DOHH2 (cell line): ENCODE results near the gene COX19.

ENCODE experiments used
- EZH2phosphoT487 ChIP-seq: fragments of 200-600 bp; sonication (generic); IDR thresholded peaks from 2 replicates; pipeline ENCODE4 v1.6.1; 2017; ENCODE audit warnings: borderline replicate concordance, mild to moderate bottlenecking, antibody characterized with exemption, low read length, moderate library complexity, mixed read lengths
- TF ChIP-seq, protein P1 (sequence below): fragments of 200-600 bp; sonication (generic); IDR thresholded peaks from one replicate; pipeline ENCODE4 v1.5.1; 2014; ENCODE audit warnings: antibody characterized with exemption, mild to moderate bottlenecking, low read depth, low read length; ENCODE audit not compliant: poor library complexity, severe bottlenecking

DNA sequence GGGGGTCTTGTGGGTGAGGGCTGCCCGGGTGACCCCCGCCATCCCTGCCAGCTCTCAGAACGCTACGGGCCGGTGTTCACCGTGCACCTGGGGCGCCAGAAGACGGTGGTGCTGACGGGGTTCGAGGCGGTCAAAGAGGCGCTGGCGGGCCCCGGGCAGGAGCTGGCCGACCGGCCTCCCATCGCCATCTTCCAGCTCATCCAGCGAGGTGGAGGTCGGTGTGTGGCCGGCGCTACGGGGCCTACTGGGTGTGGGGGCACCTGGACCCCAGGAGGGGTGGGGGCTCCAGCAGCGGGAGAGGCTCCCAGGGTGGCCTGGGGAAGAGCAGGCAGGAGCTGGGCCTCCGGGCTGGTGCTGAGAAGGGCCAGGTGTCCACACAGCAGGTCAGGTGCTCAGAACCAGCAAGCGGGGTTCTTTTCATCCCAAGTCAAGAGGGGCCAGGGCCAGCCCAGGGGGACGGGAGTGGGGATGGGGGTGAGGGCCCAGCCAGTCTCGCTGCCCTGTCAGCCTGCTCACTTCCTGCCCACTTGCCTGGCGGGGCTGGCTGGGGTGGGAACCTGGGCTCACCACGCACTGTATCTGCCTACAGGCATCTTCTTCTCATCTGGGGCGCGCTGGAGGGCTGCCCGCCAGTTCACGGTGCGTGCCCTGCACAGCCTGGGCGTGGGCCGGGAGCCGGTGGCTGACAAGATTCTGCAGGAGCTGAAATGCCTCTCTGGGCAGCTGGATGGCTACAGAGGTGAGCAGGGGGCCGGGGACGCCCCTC lies 9.2 kb upstream of the COX19 start:
- TF ChIP-seq, protein P1, sequence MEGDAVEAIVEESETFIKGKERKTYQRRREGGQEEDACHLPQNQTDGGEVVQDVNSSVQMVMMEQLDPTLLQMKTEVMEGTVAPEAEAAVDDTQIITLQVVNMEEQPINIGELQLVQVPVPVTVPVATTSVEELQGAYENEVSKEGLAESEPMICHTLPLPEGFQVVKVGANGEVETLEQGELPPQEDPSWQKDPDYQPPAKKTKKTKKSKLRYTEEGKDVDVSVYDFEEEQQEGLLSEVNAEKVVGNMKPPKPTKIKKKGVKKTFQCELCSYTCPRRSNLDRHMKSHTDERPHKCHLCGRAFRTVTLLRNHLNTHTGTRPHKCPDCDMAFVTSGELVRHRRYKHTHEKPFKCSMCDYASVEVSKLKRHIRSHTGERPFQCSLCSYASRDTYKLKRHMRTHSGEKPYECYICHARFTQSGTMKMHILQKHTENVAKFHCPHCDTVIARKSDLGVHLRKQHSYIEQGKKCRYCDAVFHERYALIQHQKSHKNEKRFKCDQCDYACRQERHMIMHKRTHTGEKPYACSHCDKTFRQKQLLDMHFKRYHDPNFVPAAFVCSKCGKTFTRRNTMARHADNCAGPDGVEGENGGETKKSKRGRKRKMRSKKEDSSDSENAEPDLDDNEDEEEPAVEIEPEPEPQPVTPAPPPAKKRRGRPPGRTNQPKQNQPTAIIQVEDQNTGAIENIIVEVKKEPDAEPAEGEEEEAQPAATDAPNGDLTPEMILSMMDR, result no peak
- no peak for TF ChIP-seq EZH2phosphoT487
